Hepatocyte (in vitro differentiated cells): Measurements from ENCODE around the gene CLGN. TPM values are rescaled to one million over a fixed set of nuclear protein-coding genes. Genes with fewer than 3 reads are reported as not detected.

Source experiments
- DNase-seq: peaks from one replicate; pipeline ENCODE4 v3.0.0-alpha.2; 2016; ENCODE audit warnings: low spot score
- H2AFZ ChIP-seq: fragments of 200-600 bp; sonication (generic); 2 replicates; pipeline ENCODE4 v1.6.0; 2016; ENCODE audit warnings: antibody characterized with exemption, mild to moderate bottlenecking
- H3K27ac ChIP-seq: fragments of 200-600 bp; sonication (generic); 2 replicates; pipeline ENCODE4 v1.5.1; 2016; ENCODE audit warnings: mild to moderate bottlenecking
- H3K27me3 ChIP-seq: fragments of 200-600 bp; sonication (generic); 2 replicates; pipeline ENCODE4 v1.6.1; 2016
- H3K36me3 ChIP-seq: fragments of 200-600 bp; sonication (generic); replicated peaks from 2 replicates; pipeline ENCODE4 v1.5.1; 2016; ENCODE audit warnings: low read depth; ENCODE audit not compliant: insufficient read depth
- H3K4me1 ChIP-seq: fragments of 200-600 bp; sonication (generic); 2 replicates; pipeline ENCODE4 v1.5.1; 2016; ENCODE audit warnings: mild to moderate bottlenecking, moderate library complexity; ENCODE audit not compliant: insufficient read depth
- H3K4me2 ChIP-seq: fragments of 200-600 bp; sonication (generic); 2 replicates; pipeline ENCODE4 v1.6.0; 2016
- H3K4me3 ChIP-seq: fragments of 200-600 bp; sonication (generic); 2 replicates; pipeline ENCODE4 v1.5.1; 2016; ENCODE audit warnings: mild to moderate bottlenecking
- H3K79me2 ChIP-seq: fragments of 200-600 bp; sonication (generic); 2 replicates; pipeline ENCODE4 v1.6.0; 2017; ENCODE audit warnings: mild to moderate bottlenecking
- H3K9me2 ChIP-seq: fragments of 200-600 bp; sonication (generic); replicated peaks from 2 replicates; pipeline ENCODE4 v1.6.0; 2017; ENCODE audit warnings: mild to moderate bottlenecking; ENCODE audit not compliant: insufficient read depth
- H3K9me3 ChIP-seq: fragments of 200-600 bp; sonication (generic); 2 replicates; pipeline ENCODE4 v1.5.1; 2016; ENCODE audit warnings: low read depth, mild to moderate bottlenecking
- H4K20me1 ChIP-seq: fragments of 200-600 bp; sonication (generic); 2 replicates; pipeline ENCODE4 v1.6.0; 2016; ENCODE audit warnings: mild to moderate bottlenecking; ENCODE audit not compliant: insufficient read depth, poor library complexity, severe bottlenecking
- EZH2 ChIP-seq: fragments of 200-600 bp; sonication (generic); IDR thresholded peaks from 2 replicates; pipeline ENCODE4 v1.6.1; 2016; ENCODE audit warnings: antibody characterized with exemption, mild to moderate bottlenecking, borderline replicate concordance
- EZH2phosphoT487 ChIP-seq: fragments of 200-600 bp; sonication (generic); IDR thresholded peaks from one replicate; pipeline ENCODE4 v1.6.1; 2018; ENCODE audit warnings: antibody characterized with exemption, mild to moderate bottlenecking, low read depth, moderate library complexity; ENCODE audit not compliant: unreplicated experiment, severe bottlenecking
- WGBS: methylation state at CpG from one replicate; pipeline ENCODE4 v1.1.6; 2016; ENCODE audit warnings: low lambda C conversion rate; ENCODE audit errors: missing lambda C conversion rate; 5-methylcytosine and 5-hydroxymethylcytosine counted together
- polyA plus RNA-seq: library from polyadenylated mRNA; unstranded; fragments of >200 nt; fragmentation: Nextera tagmentation; extraction: Ambion mirVana; gene quantifications from 2 replicates; pipeline ENCODE4 v1.2.1, GENCODE V29; 2016
- total RNA-seq: library from RNA; depleted of rRNA; stranded (reverse); fragments of >200 nt; gene quantifications from 2 replicates; pipeline ENCODE4 v1.2.3, GENCODE V29; 2014
- TF ChIP-seq, protein P1 (sequence below): fragments of 200-600 bp; sonication (generic); IDR thresholded peaks from 2 replicates; pipeline ENCODE4 v1.5.1; 2016; ENCODE audit warnings: antibody characterized with exemption, mild to moderate bottlenecking; ENCODE audit not compliant: poor library complexity

Gene CLGN, protein sequence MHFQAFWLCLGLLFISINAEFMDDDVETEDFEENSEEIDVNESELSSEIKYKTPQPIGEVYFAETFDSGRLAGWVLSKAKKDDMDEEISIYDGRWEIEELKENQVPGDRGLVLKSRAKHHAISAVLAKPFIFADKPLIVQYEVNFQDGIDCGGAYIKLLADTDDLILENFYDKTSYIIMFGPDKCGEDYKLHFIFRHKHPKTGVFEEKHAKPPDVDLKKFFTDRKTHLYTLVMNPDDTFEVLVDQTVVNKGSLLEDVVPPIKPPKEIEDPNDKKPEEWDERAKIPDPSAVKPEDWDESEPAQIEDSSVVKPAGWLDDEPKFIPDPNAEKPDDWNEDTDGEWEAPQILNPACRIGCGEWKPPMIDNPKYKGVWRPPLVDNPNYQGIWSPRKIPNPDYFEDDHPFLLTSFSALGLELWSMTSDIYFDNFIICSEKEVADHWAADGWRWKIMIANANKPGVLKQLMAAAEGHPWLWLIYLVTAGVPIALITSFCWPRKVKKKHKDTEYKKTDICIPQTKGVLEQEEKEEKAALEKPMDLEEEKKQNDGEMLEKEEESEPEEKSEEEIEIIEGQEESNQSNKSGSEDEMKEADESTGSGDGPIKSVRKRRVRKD
- 24.6 and 26.8 TPM in 2 replicates for total RNA-seq
- polyA plus RNA-seq, result 28.2 and 30.7 TPM in 2 replicates

DNA sequence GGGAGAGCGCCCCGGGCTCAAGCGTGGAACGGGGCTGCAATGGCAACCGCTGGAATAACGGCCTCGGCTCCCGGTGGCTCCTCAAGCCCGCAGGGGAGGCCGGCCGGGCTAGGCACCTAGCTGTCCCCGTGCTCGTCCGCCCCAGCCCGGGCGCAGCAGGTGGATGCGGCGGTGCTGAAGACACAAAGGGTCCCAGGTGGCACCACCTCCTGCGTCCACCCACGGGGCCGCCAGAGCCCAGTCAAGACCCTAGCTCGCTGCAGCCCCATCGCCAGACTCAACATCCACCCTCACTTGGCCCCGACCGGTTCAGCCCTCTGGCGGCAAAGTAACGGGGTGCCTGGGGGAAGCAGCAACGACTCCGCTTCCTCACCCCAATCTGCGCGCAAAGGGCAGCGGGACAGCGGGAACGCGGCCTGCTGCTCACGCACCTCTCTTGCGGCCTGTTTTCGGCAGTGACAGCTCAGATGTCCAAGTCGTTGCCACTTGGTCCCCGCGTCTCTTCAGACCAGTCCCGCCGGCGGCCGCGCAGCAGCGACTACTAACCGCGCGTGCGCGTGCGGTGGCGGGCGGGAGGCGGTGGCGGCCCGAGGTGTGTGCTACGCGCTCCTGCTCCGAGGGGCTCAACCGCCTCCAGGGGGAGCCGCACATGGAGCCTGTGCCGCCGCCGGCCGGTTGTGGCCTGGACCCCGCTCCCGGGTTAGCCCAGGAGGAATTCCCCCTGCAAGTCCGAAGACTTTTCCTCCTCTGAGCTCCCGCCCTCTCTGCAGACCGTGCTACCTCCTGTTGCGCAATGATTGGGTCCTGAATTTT, at the start of gene CLGN:
CLGN (minus strand) TSS at position 543 of the 813 bp plus-strand sequence. CDS start 14,570 bp downstream, outside the sequence.
- peak within 1 kb of the TSS; percentile 97 for H2AFZ ChIP-seq
- H3K27ac ChIP-seq, result peak within 1 kb of the TSS; percentile 32
- TF ChIP-seq, protein P1, sequence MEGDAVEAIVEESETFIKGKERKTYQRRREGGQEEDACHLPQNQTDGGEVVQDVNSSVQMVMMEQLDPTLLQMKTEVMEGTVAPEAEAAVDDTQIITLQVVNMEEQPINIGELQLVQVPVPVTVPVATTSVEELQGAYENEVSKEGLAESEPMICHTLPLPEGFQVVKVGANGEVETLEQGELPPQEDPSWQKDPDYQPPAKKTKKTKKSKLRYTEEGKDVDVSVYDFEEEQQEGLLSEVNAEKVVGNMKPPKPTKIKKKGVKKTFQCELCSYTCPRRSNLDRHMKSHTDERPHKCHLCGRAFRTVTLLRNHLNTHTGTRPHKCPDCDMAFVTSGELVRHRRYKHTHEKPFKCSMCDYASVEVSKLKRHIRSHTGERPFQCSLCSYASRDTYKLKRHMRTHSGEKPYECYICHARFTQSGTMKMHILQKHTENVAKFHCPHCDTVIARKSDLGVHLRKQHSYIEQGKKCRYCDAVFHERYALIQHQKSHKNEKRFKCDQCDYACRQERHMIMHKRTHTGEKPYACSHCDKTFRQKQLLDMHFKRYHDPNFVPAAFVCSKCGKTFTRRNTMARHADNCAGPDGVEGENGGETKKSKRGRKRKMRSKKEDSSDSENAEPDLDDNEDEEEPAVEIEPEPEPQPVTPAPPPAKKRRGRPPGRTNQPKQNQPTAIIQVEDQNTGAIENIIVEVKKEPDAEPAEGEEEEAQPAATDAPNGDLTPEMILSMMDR, result peak; percentile 55
- TF ChIP-seq EZH2 (no peak), EZH2phosphoT487 (no peak)

DNA sequence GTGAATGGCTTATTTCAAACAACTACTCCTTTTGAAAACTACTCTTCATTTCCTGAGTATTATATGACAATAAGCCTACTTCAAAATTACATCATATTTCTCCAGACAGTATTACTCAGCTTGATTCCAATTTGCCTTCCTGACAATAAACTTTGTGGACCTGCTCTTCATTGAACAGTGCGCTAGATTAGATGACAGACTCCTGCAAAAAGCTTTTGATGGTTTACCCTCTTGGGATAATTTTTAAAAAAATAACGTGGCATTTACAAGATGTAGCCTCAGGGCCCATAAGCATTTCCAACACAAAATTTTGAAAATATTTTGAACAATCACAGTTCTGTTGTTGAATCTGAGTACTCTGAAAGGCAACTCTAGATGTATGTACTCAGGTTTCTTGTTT, 44.7 kb upstream of the CLGN start:
- Histone ChIP-seq H3K27ac (no peak overlapping the region), H2AFZ (no peak overlapping the region), H3K36me3 (no peaks in the 10 kb centered on the region), H3K4me1 (no peaks in the 10 kb centered on the region), H3K79me2 (no peaks in the 10 kb centered on the region), H3K4me3 (no peak overlapping the region), H3K9me2 (no peaks in the 10 kb centered on the region), H3K4me2 (no peak overlapping the region), H4K20me1 (no peaks in the 10 kb centered on the region), H3K27me3 (peaks cover 3% of the 10 kb centered on the region), H3K9me3 (no peaks in the 10 kb centered on the region)
- DNase-seq, result no peak
- TF ChIP-seq, protein P1, result no peak
- no peak for TF ChIP-seq EZH2phosphoT487
- 72% methylated on average over 2 of the region's 2 CpGs for WGBS

More for the DNA sequence above, at the start of gene CLGN:
- Histone ChIP-seq H3K4me3 (peak within 1 kb of the TSS; percentile 91), H3K79me2 (no peaks in the 10 kb centered on the region), H3K27me3 (no peaks in the 10 kb centered on the region), H3K9me2 (no peaks in the 10 kb centered on the region), H3K9me3 (no peaks in the 10 kb centered on the region), H3K4me2 (peak within 1 kb of the TSS; percentile 96), H4K20me1 (no peaks in the 10 kb centered on the region), H3K36me3 (no peaks in the 10 kb centered on the region), H3K4me1 (no peaks in the 10 kb centered on the region)
- DNase-seq, result peak; percentile 87
- WGBS, result 1% methylated on average over 55 of the region's 73 CpGs

DNA sequence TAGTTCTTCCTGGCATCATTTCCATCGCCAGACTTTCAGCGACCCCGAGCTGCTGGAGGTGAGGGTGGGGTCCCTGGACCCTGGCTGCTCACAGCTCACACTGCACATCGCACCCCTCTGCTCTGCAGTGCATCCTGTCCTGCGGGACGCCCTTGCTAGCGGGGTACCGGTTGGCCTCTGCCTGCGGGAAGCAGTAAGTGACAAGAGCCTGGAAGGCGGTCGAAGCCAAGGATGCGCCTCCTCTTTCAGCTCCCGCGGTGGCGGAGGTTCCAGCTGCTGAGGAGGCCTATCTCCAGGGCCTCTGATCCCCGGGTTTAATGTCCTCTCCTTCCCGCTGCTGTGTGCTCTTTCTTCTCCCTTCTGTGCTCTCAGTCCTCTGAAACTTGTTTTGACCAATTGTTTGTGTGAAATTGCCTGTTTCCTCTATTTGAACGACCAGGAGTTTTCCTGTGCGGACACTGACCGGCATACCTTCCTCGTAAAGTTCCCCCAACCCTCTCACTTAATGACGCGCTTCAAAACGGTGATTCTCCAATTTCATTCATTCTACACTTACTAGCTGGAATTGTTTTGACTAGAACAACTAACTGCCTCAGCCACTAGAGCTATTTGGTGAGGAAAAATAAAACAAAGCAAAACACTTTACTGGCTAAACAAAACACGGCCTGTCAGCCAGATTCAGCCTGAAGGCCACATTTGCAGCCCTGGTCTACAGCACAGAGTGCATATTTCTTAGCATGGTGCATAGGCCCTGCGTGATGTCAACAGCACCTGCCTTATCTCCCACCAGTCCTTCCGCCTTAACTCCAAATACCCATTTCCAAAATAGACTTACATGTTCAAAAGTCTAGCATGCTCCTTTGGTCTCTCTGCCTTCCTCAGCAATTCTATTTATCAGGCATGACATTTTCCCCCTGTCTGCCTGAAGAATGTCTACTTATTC, 42.6 kb upstream of the CLGN start:
- DNase-seq, result no peak
- 73% methylated on average over 27 of the region's 27 CpGs for WGBS

More for the DNA sequence above, 42.6 kb upstream of the CLGN start:
- no peaks in the 10 kb centered on the region for H4K20me1 ChIP-seq
- no peaks in the 10 kb centered on the region for H3K36me3 ChIP-seq
- H3K4me1 ChIP-seq, result no peaks in the 10 kb centered on the region
- H3K79me2 ChIP-seq, result no peaks in the 10 kb centered on the region
- no peaks in the 10 kb centered on the region for H3K9me3 ChIP-seq
- H3K27me3 ChIP-seq, result peaks cover 3% of the 10 kb centered on the region
- H3K9me2 ChIP-seq, result peaks cover 2% of the 10 kb centered on the region
- no peak overlapping the region for H3K4me2 ChIP-seq
- no peak for TF ChIP-seq EZH2
- TF ChIP-seq EZH2phosphoT487, result no peak
- TF ChIP-seq, protein P1, result no peak
- H3K27ac ChIP-seq, result no peak overlapping the region
- H2AFZ ChIP-seq, result no peak overlapping the region
- H3K4me3 ChIP-seq, result no peak overlapping the region
